ENCODE results near the gene ZBED4.

ZBED4 gene

GRCh38 chr22:49853981-49854831 is 562 bp downstream of the ZBED4 start:
- DNase-seq: no peak

DNA sequence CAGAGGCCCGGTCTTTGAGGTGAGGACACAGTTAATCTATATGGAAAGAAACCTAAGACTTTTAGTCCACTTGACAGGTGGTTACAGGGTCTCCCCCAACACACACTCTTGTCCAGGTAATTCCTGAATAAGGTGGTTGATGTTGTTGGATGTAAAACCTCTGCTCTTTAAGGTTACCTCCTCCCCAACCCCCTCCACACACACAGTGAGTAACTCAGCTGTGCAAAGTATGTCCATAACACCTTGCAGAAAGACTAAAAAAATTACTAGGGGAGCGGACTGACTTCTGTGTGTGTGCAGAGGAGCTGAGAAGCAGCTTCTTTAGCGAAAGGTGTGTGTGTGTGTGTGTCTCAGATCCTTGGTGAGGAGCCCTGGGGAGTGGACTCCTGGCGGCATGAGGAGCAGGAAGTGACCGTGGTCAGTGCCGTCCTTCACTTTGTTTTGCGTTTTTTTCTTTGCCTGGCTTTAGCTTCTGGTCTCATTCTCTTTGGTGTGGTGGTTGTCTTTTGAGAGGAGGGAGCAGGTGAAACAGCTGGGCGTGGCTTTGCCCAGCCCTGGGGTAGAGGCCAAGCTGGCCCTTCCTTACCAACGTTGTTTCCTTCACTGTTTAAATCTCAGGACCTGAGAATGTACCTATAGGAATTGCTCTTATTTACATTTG is 1.7 kb downstream of the ZBED4 start:
- DNase-seq: no peak

DNA sequence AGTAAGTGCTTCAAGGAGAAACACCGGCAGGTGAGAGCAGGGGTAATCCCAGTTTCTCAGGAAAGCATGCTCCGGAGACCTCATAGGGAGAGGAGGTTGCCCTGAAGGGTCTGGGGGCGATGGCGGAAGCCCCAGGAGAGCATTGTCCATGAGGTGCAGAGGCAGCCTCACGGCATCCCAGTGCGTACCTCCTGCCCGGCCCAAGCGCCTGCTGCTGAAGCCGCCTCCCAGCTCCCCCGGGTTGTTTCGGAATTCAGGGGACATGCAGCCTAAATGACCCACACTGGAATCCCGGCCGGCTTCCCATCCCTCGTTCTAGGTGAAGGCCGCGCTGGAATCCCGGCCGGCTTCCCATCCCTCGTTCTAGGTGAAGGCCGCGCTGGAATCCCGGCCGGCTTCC is 2.7 kb downstream of the ZBED4 start:
- no peak for DNase-seq

GRCh38 chr22:49856766-49857618 is 3.3 kb downstream of the ZBED4 start:
- no peak for DNase-seq

GRCh38 chr22:49858827-49859226 is 5.2 kb downstream of the ZBED4 start:
- no peak for DNase-seq

- no peak for DNase-seq
These were observed 8.2 kb downstream of the ZBED4 start for GRCh38 chr22:49861642-49862495.

- DNase-seq: no peak
These were observed 8.8 kb downstream of the ZBED4 start for GRCh38 chr22:49862496-49862776.

DNA sequence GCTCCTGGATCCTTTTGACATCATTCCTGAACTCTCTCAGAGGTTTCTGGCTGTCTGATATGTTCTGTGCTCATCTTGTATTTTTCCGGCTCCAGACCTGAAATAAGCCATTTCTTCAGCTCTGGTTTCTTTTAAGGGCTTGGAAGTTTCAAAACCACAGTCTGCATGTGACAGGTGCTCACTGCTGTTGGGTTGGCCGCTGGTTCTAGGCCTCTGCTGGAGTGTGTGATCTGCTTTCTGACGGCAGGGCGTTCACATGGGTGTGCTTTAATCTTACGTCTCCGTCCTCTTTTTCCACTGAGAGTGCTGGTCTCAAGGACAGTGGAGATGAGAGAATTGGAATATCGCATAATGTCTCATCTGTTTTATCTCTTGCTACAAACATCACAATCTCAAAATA is 10.3 kb downstream of the ZBED4 start:
- DNase-seq: no peak

- DNase-seq: no peak
These were observed 11.5 kb downstream of the ZBED4 start for GRCh38 chr22:49865156-49865555.

DNA sequence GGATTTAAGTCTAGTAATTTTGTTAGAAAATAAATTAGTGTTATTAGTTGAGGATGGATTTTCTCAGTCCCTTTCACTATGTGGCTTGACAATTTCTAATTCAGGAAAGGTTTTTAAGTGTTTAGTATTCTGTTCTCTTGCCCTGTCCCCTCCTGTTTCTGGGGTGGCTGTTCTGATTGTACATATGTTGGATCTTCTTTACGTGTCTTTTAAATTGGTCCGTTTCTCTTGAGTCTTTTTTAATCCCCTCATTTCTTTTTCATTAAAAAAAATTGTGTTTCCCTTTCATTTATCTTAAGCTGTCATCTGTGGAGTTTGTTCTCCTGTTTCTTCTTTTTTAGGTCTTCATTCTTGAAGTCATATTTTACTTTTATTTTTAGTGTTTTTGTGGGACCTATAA is 12.5 kb downstream of the ZBED4 start:
- DNase-seq: no peak

DNA sequence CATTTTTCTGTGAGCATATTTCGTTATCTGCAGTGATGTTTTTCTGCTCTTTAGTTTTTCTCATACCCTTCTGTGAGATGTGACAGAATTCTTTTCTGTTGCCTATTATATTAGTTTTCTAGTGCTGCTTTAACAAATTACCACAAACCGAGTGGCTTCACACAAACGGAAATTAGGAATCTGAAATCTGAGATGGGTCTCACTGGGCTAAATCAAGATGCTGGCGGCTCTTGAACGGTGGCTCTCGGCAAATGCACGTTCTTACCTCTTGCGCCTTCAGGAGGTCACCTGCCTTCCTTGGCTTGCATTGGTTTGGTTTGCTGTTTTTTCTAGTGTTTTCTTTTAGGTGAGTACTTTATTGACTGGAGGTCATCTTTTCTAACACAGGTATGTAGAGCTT is 13.0 kb downstream of the ZBED4 start:
- no peak for DNase-seq

DNA sequence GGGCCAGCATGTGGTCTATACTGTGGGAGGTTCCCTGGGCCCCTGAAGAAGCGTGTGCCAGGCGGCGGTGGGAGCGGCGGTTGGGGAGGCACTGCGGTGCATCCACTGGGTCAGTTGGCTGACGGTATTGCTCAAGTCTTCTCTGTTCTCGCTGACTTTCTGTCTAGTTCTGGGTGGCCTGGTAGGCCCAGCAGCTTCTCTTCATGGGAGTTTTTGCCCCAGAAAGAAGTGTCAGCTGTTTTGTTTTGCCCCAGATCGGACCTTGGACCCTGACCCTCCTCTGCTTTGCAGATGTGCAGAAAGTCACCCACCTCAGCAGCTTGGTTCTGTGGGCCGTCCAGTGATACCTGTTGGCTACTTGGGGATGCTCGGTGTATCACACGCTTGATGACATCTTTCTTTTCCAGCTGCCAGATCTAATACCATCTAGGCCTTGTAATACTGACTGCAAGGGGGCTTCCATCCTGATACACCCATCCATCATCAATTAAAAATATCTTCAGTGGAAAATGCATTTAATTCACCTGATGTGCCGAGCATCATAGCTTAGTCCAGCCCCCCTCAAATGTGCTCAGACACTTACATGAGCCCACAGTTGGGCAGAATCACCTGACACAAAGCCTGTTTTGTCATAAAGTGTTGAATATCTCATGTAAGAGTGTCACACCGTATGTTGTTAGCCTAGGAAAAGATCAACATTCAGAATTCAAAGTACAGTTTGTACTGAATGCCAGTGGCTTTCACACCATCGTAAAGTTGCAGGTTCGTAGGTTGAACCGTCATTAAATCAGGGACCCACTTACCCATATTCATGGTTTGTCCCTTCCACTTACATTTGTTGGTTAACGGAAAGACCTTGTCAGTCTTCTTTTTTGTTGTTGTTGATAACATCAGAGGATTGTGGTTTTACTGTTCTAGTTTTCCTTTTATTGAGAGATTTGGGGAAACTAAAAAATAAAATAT is 13.9 kb downstream of the ZBED4 start:
- DNase-seq: no peak

DNA sequence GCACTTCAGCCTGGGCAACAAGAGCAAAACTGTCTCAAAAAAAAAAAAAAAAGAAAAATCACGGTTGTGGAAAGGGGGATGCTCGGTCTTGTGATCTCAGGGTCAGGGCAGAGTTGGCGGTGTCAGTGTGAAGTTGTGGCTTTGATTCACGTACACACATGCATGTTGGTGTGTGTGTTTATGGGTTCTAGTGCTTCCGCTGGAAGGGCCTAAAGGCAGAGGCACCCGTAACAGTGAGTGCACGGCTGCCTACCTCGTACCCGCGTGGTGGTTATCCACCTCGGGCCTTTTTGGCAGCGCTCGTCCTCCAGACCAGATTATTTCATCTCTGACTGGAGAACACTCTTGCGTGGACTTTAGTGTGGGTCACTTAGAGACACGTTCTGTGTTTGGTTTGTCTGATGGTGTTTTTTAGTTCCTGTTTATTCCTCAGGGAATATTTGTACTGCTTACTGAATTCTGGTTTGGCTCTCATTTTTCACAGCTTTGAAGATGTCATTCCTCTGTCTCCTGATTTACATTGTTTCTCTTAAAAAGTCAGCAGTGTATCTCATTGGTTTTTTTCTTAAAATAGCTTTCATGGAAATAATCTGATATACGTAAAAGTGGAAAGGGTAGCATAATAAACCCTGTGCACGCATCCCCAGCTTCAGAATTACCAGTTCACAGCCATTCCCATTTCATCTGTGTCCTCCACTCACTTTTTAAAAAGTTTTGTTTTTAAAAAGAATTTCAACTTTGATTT is 15.6 kb downstream of the ZBED4 start:
- DNase-seq: no peak

DNA sequence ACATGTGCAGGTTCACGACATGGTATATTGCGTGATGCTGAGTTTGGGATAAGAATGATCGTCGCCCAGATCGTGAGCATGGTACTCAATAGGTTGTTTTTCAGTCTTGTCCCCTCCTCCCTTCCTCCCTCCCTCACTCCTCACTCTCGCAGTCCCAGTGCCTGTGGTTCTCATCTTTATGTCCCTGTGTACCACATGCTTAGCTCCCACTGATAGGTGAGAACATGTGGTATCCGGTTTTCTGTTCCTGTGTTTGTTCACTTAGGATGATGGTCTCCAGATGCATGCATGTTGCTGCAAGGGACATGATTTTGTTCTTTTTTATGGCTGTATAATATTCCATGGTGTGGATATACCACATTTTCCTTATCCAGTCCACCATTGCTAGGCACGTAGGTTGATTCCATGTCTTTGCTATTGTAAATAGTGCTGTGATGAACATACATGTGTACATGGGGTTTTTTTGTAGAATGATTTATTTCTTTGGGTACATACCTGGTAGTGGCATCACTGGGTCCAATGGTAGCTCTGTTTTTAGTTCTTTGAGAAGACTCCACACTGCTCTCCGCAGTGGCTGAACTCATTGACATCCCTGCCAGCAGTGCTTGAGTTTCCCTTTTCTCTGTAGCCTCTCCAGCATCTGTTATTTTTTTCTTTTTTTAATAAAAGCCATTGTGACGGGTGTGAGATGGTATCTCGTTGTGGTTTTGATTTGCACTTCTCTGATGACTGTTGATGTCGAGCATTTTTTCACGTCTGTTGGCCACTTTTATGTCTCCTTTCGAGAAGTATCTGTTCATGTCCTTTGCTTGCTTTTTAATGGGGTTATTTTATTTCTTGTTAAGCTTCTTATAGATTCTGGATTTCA is 16.4 kb downstream of the ZBED4 start:
- no peak for DNase-seq

GRCh38 chr22:49871482-49871881 is 17.8 kb downstream of the ZBED4 start:
- peak in 1 of 2 experiments; percentile 9 for DNase-seq

DNA sequence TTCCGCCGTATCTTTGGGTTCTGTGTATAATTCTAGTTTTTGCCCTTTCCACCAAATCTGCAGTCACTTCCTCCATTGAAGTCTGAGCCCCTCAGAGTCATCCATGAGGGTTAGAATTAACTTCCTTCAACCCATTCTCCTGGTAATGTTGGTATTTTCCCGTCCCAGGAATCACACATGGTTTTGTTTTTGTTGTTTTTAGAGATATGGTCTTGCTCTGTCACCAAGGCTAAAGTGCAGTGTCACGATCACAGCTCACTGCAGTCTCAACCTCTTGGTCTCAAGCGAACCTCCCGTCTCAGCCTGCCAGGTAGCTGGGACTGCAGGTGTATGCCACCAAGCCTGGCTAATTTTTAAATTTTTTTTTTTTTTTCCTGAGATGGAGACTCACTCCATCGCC is 18.7 kb downstream of the ZBED4 start:
- DNase-seq: no peak

DNA sequence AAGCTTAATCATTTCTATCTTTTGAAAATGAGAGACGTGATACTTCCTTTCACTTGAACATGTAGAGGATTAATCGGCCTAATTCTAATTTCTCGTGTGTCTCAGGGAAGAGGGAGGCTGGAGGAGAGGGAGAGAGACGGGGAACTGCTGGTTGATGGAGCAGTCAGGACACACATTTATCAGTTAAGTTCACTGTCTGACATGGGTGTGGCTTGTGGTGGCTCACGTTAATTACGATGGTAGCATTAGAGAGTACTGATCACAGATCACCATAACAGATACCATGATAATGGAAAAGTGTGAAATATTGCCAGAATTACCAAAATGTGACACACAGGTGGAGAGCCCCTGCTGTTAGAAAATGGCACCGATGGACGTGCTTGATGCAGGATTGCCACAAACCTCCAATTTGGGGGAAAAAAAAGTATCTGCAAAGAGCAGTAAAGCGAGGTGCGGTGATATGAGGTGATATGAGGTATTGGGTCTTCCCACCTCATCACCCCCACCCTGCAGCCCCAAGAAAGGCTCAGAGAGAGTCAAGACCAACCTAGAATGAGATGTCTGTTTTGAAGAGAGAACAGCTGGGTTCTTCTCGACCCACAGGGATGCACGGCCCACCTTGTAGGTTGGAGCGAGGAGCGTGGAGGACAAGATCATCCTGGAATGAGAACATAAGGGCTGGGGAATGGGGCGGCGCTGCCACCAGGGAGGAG is 19.7 kb downstream of the ZBED4 start:
- DNase-seq: no peak

- DNase-seq: no peak
These were observed 24.0 kb downstream of the ZBED4 start for GRCh38 chr22:49877642-49878041.

DNA sequence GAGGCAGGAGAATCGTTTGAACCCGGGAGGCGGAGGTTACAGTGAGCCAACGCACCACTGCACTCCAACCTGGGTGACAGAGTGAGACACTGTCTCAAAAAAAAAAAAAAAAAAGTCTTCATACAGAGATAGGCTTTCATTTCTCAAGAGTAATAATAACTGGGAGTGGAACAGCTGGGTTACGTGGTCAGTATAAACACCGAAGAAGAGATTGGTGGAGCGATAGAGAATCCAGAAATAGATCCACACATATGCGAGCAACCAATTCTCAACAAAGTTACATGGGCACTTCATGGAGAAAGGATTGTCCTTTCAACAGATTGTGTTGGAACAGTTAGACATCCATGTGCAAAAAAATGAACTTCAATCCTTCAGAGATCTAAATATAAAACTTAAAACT is 24.6 kb downstream of the ZBED4 start:
- no peak for DNase-seq

All from SW 1271 (cell line).